Heart left ventricle (tissue), 13 donors: ENCODE data around the gene CYP4F11.

Source experiments
- CTCF ChIP-seq, 12 donors: fragments of 200-600 bp; sonication (generic) in 4 of 12; IDR thresholded peaks; one replicate each; pipeline versions ENCODE4 v1.5.0 to v1.8.0; 2018 to 2022; ENCODE audit warnings: antibody characterized with exemption in 12 of 12, mild to moderate bottlenecking in 5 of 12
- POLR2A ChIP-seq, 2 donors: fragments of 450-650 bp; IDR thresholded peaks; one replicate each; pipeline ENCODE4 v1.6.1; 2017; ENCODE audit warnings: antibody characterized with exemption in 2 of 2, mild to moderate bottlenecking in 2 of 2, moderate library complexity in 2 of 2
- donor health status: ischemic (EF 13 %, LVEDD 7.1; RV severe dilation, severe dysfunction).
- donor health status: DM: no; HTN: yes; CAD: no.
- donor health status: DM: no; HTN: no; CAD: no.
- donor health status: ischemic (EF 25% LVEDD 6.9; RV normal size, moderate dysfunction).
- donor health status: ischemic (EF 25% LVEDD 5.7; RV mildly dilated, moderate dysfunction).
- donor health status: ischemic (EF 35%, LVEDD 5.7; RV mildly dilated, moderate dysfunction).
- donor health status: nonischemic (EF 11% LVEDD 7.7; RV severe dilation, severe dysfunction).
- donor health status: DM: yes; HTN: yes; CAD: no.
- donor health status: PGD.
- donor health status: ischemic (EF 29% LVEDD 5.4; RV normal size, mild dysfunction).
- donor health status: nonischemic (EF 23%, LVEDD 6.1; RV moderate dilation, normal function).

DNA sequence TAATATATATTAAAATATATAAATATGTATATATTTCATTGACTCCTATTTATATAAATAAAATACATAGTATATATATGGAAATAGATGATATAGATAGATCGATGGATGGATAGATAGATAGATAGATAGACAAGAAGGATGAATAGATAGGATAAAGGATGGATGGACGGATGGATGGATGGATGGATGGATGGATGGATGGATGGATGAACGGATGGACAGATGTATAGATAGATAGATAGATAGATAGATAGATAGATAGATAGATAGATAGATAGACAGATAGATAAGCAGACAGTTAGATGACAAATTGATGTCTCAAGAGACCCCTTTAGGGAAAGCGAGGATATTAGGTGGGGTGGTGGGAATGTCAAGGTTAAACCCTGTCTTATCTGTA, 15.1 kb downstream of the CYP4F11 start:
- TF ChIP-seq CTCF (IDR thresholded peaks at IDR 0.05) (no peak), POLR2A (IDR thresholded peaks at IDR 0.05) (no peak)
